ENCODE data around the gene NOPCHAP1.
"Not testable (repeated sequence)": the region's sequence is repeated elsewhere in the genome, so short reads cannot be mapped to it uniquely, and the experiment has no call there.

NOPCHAP1 gene

DNA sequence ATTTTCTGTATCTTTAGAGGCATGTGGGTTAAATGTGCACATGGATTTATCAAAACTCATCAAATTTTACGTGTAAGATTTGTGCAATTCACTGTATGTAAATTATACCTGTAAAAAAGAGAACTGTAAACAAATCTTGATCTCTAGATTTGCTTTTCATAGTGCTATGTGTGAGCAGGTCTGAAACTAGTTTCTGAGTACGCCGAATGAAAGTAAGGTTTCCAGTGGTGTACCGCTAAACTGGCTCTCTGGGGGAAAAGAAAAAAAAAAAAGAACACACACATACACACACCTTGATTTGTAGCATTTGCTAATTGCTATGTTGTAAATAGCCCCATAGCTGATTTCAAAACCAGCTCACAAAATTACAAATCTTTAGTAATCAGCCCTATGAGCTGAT lies 19.4 kb upstream of the NOPCHAP1 start:
- DNase-seq: no peak

DNA sequence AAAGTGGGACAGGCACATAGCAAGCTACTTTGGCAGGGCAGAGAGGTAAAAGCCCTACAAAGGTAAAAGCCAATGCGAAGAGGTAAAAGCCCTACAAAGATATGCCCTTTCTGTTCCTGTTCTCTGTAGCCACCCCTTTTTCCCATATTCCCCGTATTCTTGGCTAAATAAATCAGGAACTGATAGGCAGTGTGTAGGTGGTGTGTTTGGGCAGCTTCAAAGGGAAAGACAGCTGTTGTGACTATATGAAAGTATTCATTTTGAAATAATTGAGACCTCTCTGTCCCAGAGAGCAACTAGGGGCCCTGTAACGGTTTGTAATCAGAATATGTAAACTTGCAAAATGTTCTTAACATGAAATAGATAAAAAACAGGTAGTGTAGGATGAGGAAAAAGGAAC lies 16.8 kb upstream of the NOPCHAP1 start:
- no peak for DNase-seq

DNA sequence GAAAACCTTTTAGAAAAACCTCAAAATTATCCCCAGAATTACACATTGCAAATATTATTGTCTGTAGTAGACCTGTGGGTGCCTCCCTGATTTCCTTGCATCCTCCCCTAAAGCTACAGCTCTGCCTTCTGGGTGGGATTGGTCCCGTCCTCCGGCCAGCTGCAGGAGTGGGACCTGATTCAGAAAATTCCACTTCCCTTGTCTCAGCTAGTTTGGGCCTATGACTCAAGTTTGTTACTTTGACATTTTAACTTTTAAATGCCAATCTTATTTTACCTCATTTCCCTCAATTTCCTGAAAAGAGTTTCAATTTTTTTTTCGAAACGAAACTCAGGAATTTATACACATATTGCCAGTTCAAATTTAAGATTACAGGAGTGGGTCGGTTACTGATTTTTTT lies 14.8 kb upstream of the NOPCHAP1 start:
- DNase-seq: peak; percentile 6

DNA sequence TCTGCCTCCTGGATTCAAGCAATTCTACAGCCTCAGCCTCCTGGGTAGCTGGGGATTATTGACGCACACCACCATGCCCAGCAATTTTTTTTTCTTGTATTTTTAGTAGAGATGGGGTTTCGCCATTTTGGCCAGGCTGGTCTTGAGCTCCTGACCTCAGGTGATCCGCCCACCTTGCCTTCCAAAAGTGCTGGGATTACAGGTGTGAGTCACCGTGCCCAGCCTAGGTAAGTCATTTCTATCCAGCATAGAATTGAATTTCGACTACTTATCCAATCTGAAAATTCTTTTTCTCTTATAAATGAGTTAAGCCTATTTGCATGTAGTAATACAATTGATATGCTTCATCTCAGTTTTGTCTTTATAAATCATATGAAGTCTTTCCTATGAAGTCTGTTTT lies 12.9 kb upstream of the NOPCHAP1 start:
- no peak for DNase-seq

DNA sequence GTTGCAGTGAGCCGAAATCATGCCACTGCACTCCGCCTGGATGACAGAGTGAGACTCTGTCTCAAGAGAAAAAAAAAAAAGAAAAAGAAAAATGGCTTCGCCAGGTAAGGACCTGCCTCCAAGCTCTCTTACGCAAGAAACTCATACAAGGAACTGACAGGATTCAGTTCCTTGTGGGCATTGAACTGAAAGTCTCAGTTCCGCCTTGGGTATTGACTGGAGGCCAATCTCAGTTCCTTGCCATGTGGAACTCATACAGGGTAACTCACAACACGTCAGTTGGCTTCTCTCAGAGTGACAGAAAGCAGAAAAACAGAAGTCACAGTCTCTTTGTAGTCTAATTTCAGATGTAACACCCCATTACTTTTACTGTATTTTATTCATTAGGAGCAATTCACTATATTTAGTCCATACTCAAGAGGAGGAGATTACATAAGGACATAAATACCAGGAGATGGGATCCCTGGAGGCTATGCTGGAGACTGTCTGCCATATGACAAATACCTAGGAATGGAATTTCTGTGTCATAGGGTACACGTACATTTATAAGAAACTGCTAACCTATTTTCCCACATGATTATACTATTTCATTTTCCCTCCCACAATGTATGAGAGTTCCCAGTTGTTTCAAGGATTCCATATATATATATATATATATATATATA lies 11.4 kb upstream of the NOPCHAP1 start:
- peak; percentile 13 for DNase-seq

DNA sequence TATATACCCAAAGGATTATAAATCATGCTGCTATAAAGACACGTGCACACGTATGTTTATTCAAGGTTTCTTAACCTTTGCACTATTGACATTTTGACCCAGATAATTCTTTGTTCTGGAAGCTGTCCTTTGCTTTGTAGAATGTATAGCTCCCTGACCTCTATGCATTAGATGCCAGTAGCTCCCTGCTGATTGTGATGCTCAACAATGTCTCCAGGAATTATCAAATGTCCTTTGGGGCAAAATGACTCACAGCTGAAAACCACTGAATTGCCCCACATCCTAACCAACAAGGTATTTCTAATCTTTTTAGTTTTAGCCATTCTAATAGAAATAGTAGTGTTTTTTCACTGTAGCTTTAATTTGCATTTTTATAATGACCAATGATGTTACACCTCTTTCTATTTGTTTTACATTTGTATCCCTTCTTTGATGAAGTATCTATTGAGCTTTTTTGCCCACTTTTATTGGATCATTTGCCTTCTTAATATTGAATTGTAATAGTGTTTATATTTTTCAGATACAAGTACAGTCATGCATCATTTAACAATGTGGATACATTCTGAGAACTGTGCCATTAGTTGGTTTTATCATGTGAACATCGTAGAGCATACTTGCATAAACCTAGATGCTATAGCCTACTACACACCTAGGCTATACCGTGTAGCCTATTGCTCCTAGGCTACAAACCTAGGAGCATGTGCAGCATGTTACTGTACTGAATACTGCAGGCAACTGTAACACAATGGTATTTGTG lies 10.4 kb upstream of the NOPCHAP1 start:
- peak; percentile 35 for DNase-seq

DNA sequence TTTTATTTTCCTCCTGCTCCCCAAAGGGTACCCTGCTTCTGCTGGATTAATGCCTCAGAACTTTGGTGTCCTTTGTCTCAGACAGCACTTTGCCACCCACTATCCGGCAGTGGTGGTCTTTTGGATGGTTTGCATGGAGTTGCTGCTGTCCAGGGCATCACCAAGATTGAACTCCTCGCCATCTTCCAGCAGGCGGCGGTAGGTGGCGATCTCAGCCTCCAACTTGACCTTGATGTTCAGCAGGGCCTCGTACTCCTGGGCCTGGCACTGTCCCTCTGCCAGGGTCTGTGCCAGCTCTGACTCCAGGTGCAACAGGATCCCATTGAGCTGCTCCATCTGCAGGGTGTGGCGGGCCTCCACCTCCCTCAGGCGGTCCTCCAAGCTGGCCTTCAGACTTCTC lies 9.4 kb upstream of the NOPCHAP1 start:
- DNase-seq: no peak

DNA sequence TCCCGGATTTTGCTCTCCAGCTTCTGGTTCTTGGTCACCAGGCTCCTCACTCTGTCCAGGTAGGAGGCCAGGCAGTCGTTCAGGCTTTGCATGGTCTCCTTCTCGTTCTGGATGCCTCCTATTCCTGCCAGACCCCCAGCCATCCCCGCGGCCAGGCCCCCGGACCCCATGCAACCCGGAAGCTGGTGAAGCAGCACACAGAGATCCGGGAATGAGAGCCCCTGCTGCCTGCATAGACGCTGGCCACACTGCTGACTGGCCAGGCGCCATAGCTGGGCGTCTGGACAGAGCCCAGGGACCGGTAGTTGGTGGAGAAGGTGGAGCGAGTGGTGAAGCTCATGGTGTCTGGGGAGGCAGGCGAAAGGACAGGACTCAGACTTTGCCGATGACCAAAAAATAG lies 8.4 kb upstream of the NOPCHAP1 start:
- not testable (repeated sequence) for DNase-seq

DNA sequence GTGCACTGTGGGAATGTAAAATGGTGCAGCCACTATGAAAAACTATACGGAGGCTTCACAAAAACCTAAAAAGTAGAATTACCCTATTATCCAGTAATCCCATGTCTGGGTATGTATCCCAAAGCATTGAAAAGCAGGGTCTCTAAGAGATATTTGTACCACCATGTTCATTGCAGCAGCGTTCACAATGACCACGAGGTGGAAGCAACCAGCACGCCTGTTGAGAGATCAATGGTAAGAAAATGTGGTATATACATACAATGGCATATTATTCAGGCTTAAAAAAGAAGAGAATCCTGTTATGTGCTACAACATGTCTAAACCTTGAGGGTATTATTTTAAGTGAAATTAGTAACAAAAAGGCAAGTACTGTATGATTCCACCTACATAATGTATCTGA lies 910 bp upstream of the NOPCHAP1 start:
- no peak for DNase-seq

DNA sequence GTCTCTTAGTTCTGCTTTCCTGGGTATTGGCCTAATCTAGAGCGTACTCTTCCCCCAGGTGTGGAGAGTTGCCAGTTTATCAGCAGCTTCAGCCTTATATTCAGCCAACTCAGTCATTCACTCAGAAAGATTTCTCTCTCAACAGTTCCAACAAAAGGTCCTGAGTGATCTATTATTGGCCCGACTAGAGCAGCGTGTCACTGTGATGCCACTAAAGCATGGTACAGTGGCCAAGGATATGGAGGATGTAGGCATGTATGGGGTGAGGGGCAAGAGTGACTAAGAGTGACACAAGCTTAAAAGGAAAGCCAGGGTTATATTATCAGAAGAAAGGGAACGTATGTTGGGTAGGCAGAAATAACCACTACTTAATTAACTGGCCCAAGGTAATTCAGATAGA lies 4.8 kb downstream of the NOPCHAP1 start:
- DNase-seq: no peak

DNA sequence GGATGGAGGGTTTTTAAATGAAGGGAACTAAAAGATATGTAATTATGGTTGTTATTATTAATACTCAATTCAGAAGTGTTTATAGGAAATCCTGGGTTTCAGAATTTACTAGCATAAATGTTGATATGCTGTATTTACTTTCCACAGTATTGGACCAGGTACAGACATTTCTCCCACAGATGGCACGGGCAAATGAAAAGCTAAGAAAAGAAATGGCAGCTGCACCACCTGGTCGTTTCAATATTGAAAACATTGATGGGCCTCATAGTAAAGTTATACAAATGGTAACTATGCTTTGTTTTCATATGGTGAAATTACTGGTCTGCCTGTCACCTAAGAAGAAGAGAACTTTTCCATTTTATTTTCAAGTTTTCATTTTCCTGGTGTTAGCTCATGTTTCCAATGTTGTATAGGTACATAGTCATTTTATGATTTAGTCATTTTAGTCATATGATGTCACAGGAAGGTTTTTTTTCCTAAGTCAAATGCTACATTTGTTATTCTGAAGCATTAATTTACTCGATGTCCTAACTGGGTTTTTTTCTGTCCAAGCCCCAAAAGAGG lies 5.5 kb downstream of the NOPCHAP1 start:
- DNase-seq: no peak

DNA sequence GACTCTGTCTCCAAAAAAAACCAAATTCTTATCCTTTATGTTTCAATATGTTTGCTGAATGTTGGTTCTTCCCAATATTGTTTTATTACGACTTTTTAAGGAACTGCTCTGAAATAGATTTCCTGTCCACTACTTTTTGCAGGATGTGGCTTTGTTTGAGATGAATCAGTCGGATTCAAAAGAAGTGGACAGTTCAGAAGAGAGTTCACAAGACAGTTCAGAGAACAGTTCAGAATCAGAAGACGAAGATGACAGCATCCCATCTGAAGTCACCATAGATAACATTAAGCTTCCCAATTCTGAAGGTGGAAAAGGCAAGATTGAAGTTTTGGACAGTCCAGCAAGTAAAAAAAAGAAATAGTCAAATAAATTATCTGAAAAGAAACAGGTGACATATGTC lies 8.2 kb downstream of the NOPCHAP1 start:
- DNase-seq: no peak

DNA sequence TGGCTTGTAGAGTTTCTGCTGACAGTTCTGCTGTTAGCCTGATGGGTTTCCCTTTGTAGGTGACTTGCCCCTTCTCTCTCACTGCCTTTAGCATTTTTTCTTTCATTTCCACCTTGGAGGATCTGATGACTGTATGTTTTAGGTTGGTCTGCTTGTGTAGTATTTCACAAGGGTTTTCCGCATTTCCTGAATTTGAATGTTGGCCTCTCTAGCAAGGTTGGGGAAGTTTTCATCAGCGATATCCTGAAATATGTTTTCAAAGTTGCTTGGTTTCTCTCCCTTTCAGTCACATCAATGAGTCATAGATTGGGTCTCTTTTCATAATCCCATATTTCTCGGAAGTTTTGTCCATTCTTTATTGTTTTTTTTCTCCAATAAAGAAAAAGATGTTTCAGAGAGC lies 11.4 kb downstream of the NOPCHAP1 start:
- DNase-seq: no peak

DNA sequence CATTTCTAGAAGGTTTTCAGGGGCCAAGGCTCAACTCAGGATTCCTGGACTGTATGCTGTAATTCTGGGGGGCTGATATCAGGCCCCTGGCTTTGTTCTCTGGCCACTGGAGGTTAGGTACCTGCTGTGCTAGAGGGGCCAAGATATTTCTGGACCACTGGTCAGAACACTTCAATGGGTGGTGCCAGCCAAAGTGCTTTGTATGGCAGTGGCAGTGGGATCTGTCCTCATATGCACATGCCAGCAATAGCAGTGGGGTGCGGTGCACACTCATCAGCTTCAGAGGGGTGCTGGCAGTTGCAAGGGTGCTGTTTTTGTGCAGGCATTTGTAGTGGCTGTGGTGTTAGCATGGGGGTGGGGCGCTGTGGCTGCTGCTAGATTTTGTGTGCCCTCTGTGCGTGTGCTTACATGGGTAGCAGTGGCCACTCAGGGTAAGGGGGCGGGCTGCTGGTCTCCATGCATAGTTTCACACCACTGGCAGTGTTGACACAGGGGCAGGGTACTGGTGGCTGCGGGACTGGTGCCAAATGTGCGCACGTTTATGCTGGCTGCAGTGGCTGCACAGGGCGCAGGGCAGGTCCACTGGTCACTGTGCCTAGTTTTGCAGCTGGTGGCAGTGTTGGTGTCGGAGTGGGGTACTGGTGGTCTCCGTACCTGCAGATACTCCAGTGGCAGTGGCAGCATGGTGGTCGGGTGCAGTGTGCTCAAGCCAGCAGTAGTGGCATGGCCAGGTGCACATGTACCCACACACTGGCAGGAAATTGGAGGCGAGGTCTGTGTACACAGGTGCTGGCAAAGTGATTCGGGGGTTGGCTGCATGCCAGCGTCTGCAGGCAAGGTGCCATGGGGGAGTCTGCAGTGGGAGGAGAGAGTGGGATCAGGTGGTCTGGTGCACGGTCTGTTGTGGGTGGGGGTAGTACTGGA lies 12.6 kb downstream of the NOPCHAP1 start:
- DNase-seq: no peak

DNA sequence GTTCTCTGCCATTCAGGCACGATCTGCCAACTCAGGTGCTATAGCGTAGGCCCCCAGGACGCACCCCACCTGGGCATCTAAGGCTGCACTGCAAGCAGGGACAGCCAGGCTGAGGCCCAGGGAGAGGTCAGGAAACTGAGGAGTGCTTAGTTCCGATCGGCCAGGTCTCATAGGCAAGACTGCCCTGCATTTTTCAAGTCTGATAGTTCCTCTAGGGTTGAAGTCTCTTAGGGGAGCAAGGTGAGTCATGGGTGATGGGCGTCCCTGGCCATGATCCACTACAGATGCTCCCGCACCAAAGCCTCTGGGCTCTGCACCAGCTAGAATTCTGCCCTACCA lies 13.2 kb downstream of the NOPCHAP1 start:
- no peak for DNase-seq

DNA sequence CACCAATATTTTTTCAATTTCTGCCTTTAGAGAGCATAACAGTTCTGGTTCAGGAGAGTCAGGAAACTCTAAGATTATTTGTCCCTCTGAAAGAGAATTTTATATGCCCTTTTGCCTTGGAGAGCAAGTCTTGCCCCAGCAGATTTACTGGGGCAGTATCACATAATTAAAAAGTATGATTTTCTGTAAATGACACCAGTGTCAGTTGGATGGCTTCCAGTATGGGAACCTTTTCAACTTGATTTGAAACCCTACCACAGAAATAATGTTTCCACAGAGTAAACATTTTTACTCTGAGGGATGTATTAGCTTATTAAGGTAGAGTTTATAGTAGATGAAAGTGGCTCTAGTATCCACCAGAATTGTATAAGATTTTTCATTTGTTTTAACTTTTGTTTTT lies 15.4 kb downstream of the NOPCHAP1 start:
- no peak for DNase-seq

DNA sequence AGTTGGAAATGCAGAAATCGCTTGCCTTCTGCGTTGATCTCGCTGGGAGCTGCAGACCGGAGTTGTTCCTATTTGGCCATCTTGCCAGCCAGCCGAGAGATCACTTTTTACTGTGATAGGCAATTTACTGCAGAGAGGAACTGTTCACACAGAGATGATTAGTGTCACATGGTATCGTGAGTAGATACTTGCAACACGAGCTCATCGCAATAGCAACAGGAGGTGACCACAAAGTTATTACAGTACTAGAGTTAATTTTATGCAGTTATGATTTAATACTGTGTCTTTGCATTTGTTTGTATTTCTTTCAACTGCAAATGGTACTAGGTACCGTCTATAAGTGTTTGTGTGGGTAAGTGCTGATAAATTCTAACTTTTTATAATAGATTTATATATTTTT lies 27.8 kb downstream of the NOPCHAP1 start:
- DNase-seq: peak; percentile 13

DNA sequence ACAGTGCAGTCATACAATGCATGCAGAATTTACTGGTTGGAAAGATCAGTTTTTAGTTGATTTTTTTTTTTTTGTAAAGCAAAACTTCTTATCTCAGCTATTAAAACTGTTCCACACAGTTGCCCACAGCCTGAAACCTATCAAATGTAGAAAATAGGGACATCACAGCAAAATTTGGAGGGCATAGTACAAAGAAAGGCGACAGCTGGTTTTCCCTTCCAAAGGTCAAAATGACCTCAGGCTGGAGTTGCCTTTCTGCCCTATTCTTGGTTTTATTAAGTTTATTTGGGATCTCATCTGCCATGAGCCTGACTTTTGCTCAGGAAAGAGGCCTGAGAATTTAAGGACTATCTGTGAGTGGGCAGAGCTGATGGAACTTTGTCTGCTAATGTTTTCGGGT lies 28.5 kb downstream of the NOPCHAP1 start:
- DNase-seq: no peak

DNA sequence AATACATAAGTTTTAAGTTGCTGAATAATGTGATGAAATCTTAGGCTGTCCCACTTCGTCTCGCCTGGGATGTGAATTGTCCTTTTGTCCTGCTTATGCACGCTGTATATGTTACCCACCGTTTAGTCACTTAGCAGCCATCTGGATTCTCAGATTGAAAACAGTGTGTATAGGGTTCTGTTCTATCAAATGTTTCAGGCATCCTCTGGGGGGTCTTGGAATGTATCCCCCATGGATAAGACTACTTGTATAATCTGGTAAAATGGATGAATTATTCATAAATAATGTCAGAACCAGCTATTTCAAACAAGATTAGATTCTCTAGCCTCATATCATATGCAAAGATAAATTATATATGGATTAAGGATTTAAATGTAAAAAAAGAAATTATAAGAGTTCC lies 29.4 kb downstream of the NOPCHAP1 start:
- DNase-seq: no peak

DNA sequence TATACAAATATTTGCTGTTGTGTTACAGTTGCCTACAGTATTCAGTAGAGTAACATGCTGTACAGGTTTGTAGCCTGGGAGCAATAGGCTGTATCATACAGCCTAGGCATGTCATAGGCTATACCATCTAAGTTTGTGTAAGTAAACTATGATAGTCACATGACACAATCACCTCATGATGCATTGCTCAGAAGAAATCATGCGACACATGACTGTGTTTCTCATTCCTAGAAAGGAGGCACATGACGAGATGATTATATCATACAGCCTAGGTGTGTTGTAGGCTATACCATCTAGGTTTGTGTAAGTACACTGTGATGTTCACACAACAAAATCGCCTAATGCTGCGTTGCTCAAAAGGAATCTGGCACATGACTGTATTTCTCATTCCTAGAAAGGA lies 31.9 kb downstream of the NOPCHAP1 start:
- no peak for DNase-seq

DNA sequence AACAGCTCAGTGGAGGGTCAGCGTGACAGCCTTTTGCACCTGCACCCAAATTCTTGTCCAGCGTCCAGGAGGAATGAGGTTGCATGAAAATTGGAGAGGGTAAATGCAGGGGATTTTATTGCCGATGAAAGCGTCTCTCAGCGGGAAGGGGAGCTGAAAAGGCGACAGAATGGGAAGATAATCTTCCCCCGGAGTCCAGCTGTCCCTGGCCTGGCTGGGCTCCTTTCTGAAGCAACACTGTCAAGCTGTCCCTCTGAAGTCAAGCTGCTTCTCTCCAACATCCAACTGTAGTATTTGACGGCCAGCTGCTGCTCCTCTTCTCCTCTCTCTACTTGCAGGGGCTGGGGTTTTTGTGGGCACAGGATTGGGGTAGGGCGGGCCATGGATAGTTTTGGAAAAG lies 32.7 kb downstream of the NOPCHAP1 start:
- DNase-seq: no peak

DNA sequence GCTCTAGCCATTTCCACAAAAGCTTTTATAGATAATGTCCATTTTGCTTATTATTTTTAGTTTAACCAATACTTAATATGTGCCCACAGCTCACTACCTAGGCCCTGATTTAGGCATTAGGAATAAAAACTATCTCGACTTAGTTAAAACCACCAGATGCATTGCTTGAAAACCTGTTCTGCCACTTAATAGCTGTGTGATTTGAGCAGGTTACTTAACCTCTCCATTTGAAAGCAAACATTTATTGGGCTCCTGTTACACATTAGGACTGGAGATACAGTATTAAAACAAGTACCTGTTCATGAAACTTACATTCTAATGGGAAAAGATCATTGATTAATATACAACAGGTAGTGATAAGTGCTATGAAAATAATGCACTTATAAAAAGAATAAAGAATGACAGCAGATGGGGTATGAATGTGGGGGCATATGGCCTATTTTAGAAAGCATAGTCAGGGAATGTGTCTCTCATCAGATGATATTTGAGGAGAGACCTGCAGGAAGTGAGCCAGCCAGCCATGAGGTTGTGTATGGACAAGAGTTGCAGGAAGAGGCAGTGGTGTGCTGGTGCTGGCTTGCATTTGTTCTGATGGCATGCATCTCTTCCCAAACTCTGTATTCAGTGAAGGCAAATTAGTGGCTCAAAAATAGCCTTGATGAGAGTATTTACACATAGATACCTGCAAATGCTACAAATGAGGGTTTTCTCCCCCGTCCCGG lies 34.3 kb downstream of the NOPCHAP1 start:
- no peak for DNase-seq

DNA sequence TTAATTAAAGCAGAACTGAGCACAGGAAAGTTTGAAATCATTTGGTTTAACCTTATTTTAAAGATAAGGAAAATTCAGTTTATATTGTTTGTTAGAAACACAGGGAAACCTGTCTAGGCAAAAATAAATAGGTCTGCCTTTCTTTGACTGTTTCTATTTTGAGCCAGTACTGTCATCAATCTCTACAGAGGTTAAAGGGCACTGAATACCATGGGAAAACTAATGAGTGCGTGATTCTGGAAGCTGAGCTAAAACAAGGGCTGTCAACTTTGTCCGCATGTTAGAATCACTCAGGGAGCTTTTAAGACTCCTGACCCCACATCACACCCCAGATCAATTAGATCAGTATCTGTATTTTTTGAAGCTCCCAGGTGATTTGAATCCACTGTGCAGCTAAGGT lies 38.8 kb downstream of the NOPCHAP1 start:
- DNase-seq: no peak

All from HCEC 1CT (cell line).